Measurements from ENCODE around the gene TBCK. TPM values are rescaled to one million over a fixed set of nuclear protein-coding genes. Genes with fewer than 3 reads are reported as not detected.

The TBCK gene
- total and polyA plus RNA-seq, 5 experiments from 2014 or later = 20.7 to 65.1 (median 32.5) TPM

- Mint-ChIP-seq H3K27me3 (peaks cover 0 to 8% (median 2%) of the 10 kb centered on the region in 5 donors), H3K27ac (no peak overlapping the region), H3K4me1 (peaks cover 0 to 3% (median 1%) of the 10 kb centered on the region in 4 donors), H3K4me3 (no peak overlapping the region), H3K36me3 (peaks cover 0 to 7% (median 0%) of the 10 kb centered on the region in 3 donors), H3K9me3 (peaks cover 0 to 23% (median 8%) of the 10 kb centered on the region in 9 donors)
- DNase-seq = no peak
- POLR2A ChIA-PET = no interaction called here
- ATAC-seq = no peak
Observed at GRCh38 chr4:106036848-106037247, 279.2 kb downstream of the TBCK start.

- Mint-ChIP-seq H3K27me3 (peaks cover 0 to 12% (median 2%) of the 10 kb centered on the region in 5 donors), H3K4me3 (no peak overlapping the region), H3K4me1 (peaks cover 0 to 3% (median 1%) of the 10 kb centered on the region in 4 donors), H3K36me3 (peaks cover 0 to 12% (median under 1%) of the 10 kb centered on the region in 3 donors), H3K27ac (no peak overlapping the region), H3K9me3 (peaks cover 5 to 28% (median 13%) of the 10 kb centered on the region in 9 donors)
- ATAC-seq (no peak), DNase-seq (no peak)
- POLR2A ChIA-PET = no interaction called here
Observed at GRCh38 chr4:106036334-106036733, 279.7 kb downstream of the TBCK start.

GRCh38 chr4:106035204-106035603 lies 280.8 kb downstream of the TBCK start:
- DNase-seq = no peak
- ATAC-seq = no peak
- POLR2A ChIA-PET = no interaction called here
- Mint-ChIP-seq H3K36me3 (peaks cover under 1 to 16% (median 4%) of the 10 kb centered on the region in 3 donors), H3K4me3 (no peak overlapping the region), H3K27me3 (peaks cover 2 to 14% (median 4%) of the 10 kb centered on the region in 5 donors), H3K4me1 (peaks cover 0 to 3% (median 1%) of the 10 kb centered on the region in 4 donors), H3K27ac (no peak overlapping the region), H3K9me3 (peaks cover 10 to 39% (median 20%) of the 10 kb centered on the region in 9 donors)

- H3K27ac Mint-ChIP-seq = no peak overlapping the region
- no peak overlapping the region for H3K4me3 Mint-ChIP-seq
- H3K27me3 Mint-ChIP-seq = peaks cover 2 to 16% (median 5%) of the 10 kb centered on the region in 5 donors
- peaks cover 0 to 3% (median 1%) of the 10 kb centered on the region in 4 donors for H3K4me1 Mint-ChIP-seq
- peaks cover 3 to 21% (median 6%) of the 10 kb centered on the region in 3 donors for H3K36me3 Mint-ChIP-seq
- peaks cover 14 to 44% (median 24%) of the 10 kb centered on the region in 9 donors for H3K9me3 Mint-ChIP-seq
- no peak for ATAC-seq
- POLR2A ChIA-PET = no interaction called here
- DNase-seq = no peak
Observed at GRCh38 chr4:106034751-106035150, 281.3 kb downstream of the TBCK start.

- DNase-seq (no peak), ATAC-seq (no peak)
- Mint-ChIP-seq H3K4me3 (no peak overlapping the region), H3K27me3 (peaks cover 2 to 16% (median 7%) of the 10 kb centered on the region in 5 donors), H3K9me3 (peaks cover 16 to 49% (median 29%) of the 10 kb centered on the region in 9 donors), H3K4me1 (peaks cover 0 to 3% (median 1%) of the 10 kb centered on the region in 4 donors), H3K36me3 (peaks cover 4 to 24% (median 10%) of the 10 kb centered on the region in 3 donors), H3K27ac (no peak overlapping the region)
- POLR2A ChIA-PET = no interaction called here
Observed at GRCh38 chr4:106034220-106034619, 281.8 kb downstream of the TBCK start.

- no peak overlapping the region for H3K27ac Mint-ChIP-seq
- peaks cover 0 to 3% (median 1%) of the 10 kb centered on the region in 4 donors for H3K4me1 Mint-ChIP-seq
- no peak for ATAC-seq
- DNase-seq = no peak
- peaks cover 4 to 24% (median 10%) of the 10 kb centered on the region in 3 donors for H3K36me3 Mint-ChIP-seq
- H3K4me3 Mint-ChIP-seq = no peak overlapping the region
- peaks cover 16 to 52% (median 29%) of the 10 kb centered on the region in 9 donors for H3K9me3 Mint-ChIP-seq
- POLR2A ChIA-PET = no interaction called here
- H3K27me3 Mint-ChIP-seq = peaks cover 2 to 16% (median 7%) of the 10 kb centered on the region in 5 donors
Observed at GRCh38 chr4:106033469-106033868, 282.5 kb downstream of the TBCK start.

GRCh38 chr4:106032851-106033286 lies 283.1 kb downstream of the TBCK start:
- Mint-ChIP-seq H3K27me3 (peaks cover 2 to 21% (median 7%) of the 10 kb centered on the region in 5 donors), H3K4me1 (peaks cover 0 to 3% (median 1%) of the 10 kb centered on the region in 4 donors), H3K27ac (no peak overlapping the region), H3K36me3 (peaks cover 4 to 24% (median 10%) of the 10 kb centered on the region in 3 donors), H3K9me3 (peaks cover 16 to 57% (median 29%) of the 10 kb centered on the region in 9 donors), H3K4me3 (no peak overlapping the region)
- ATAC-seq = no peak
- DNase-seq = no peak
- POLR2A ChIA-PET = no interaction called here

- peaks cover 0 to 11% (median 2%) of the 10 kb centered on the region in 9 donors for H3K9me3 Mint-ChIP-seq
- DNase-seq (no peak), ATAC-seq (no peak)
- H3K27ac Mint-ChIP-seq = no peak overlapping the region
- H3K27me3 Mint-ChIP-seq = peaks cover 0 to 2% (median 0%) of the 10 kb centered on the region in 5 donors
- peaks cover 0 to 5% (median 0%) of the 10 kb centered on the region in 3 donors for H3K36me3 Mint-ChIP-seq
- POLR2A ChIA-PET = no interaction called here
- H3K4me1 Mint-ChIP-seq = no peaks in the 10 kb centered on the region
- H3K4me3 Mint-ChIP-seq = no peak overlapping the region
Observed at GRCh38 chr4:106022454-106022853, 293.6 kb downstream of the TBCK start.

- ATAC-seq (no peak), DNase-seq (no peak)
- Mint-ChIP-seq H3K36me3 (no peaks in the 10 kb centered on the region), H3K9me3 (peaks cover 0 to 7% (median 0%) of the 10 kb centered on the region in 9 donors), H3K27me3 (peaks cover 0 to 2% (median 0%) of the 10 kb centered on the region in 5 donors), H3K4me1 (no peaks in the 10 kb centered on the region), H3K4me3 (no peak overlapping the region), H3K27ac (no peak overlapping the region)
- POLR2A ChIA-PET = no interaction called here
Observed at GRCh38 chr4:106021737-106022410, 294.1 kb downstream of the TBCK start.

GRCh38 chr4:106019771-106020170 lies 296.2 kb downstream of the TBCK start:
- Mint-ChIP-seq H3K36me3 (peaks cover 0 to 4% (median 0%) of the 10 kb centered on the region in 3 donors), H3K4me1 (no peaks in the 10 kb centered on the region), H3K27ac (no peak overlapping the region), H3K4me3 (no peak overlapping the region), H3K9me3 (peaks cover 2 to 9% (median 4%) of the 10 kb centered on the region in 9 donors), H3K27me3 (peaks cover 0 to 4% (median 0%) of the 10 kb centered on the region in 5 donors)
- DNase-seq = no peak
- no peak for ATAC-seq
- POLR2A ChIA-PET = no interaction called here

- POLR2A ChIA-PET = no interaction called here
- Mint-ChIP-seq H3K27ac (no peak overlapping the region), H3K36me3 (peaks cover 0 to 16% (median 0%) of the 10 kb centered on the region in 3 donors), H3K4me1 (no peaks in the 10 kb centered on the region), H3K4me3 (no peak overlapping the region), H3K9me3 (peaks cover 9 to 25% (median 16%) of the 10 kb centered on the region in 9 donors), H3K27me3 (peaks cover 0 to 7% (median 0%) of the 10 kb centered on the region in 5 donors)
- no peak for DNase-seq
- no peak for ATAC-seq
Observed at GRCh38 chr4:106017975-106018374, 298.0 kb downstream of the TBCK start.

- ATAC-seq (no peak), DNase-seq (no peak)
- POLR2A ChIA-PET = no interaction called here
- peaks cover 18 to 62% (median 38%) of the 10 kb centered on the region in 9 donors for H3K9me3 Mint-ChIP-seq
- peaks cover 0 to 7% (median 0%) of the 10 kb centered on the region in 5 donors for H3K27me3 Mint-ChIP-seq
- no peak overlapping the region for H3K27ac Mint-ChIP-seq
- H3K4me1 Mint-ChIP-seq = no peaks in the 10 kb centered on the region
- H3K4me3 Mint-ChIP-seq = no peak overlapping the region
- H3K36me3 Mint-ChIP-seq = peaks cover 0 to 50% (median 11%) of the 10 kb centered on the region in 3 donors
Observed at GRCh38 chr4:106011387-106011786, 304.6 kb downstream of the TBCK start.

- DNase-seq = no peak
- ATAC-seq = no peak
- Mint-ChIP-seq H3K9me3 (peaks cover 18 to 62% (median 38%) of the 10 kb centered on the region in 9 donors), H3K27ac (no peak overlapping the region), H3K4me1 (no peaks in the 10 kb centered on the region), H3K36me3 (peaks cover 0 to 50% (median 11%) of the 10 kb centered on the region in 3 donors), H3K27me3 (peaks cover 0 to 7% (median 0%) of the 10 kb centered on the region in 5 donors), H3K4me3 (no peak overlapping the region)
- POLR2A ChIA-PET = no interaction called here
Observed at GRCh38 chr4:106010761-106011160, 305.2 kb downstream of the TBCK start.
